Measurements from ENCODE around the gene ZNF764.
A peak's percentile ranks its signal among the peaks of the same experiment; 100 is the strongest.
"Not testable (repeated sequence)": the region's sequence is repeated elsewhere in the genome, so short reads cannot be mapped to it uniquely, and the experiment has no call there.

ZNF764 gene

GRCh38 chr16:30548416-30549253 lies 9.5 kb downstream of the ZNF764 start:
- DNase-seq (ENCODE audit: low spot score), result no peak

DNA sequence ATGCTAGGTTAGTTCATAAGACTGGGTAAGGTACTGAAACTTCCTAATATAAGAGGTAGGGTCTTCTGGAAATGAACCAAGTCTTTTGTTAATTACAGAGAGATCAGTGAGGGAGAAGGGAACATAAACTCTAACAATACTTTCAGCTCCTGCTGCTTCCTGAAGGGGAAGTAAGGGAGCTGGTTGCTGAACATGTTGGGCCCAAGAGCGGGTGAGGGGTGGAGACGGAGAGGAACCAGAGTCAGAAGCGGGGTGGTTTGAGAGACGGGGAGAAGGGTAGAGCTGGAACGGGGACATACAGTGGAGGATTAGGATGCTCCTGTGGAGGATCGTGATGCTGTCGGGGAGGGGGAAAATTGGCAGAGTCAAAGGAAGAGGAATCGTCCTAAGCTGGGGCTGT lies 12.1 kb downstream of the ZNF764 start:
- DNase-seq (ENCODE audit: low spot score), result no peak

- no peak for DNase-seq (ENCODE audit: low spot score)
Measured at GRCh38 chr16:30543067-30543466, 15.1 kb downstream of the ZNF764 start.

- DNase-seq (ENCODE audit: low spot score), result peak; percentile 84
Measured at GRCh38 chr16:30541502-30542329, 16.5 kb downstream of the ZNF764 start.

DNA sequence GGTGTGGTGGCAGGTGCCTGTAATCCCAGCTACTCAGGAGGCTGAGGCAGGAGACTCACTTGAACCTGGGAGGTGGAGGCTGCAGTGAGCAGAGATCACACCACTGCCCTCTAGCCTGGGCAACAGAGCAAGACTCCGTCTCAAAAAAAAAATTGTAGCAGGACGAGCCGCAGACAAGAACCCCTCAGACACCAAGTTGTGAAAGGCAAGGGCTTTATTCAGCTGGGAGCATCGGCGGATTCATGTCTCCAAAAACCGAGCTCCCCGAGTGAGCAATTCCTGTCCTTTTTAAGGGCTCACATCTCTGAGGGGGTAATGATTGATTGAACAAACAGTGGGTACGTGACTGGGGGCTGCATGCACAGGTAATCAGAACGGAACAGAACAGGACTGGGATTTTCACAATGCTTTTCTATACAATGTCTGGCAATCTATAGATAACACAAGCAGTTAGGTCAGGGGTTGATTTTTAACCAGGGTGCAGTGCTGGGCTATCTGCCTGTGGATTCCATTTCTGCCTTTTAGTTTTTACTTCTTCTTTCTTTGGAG lies 17.2 kb downstream of the ZNF764 start:
- DNase-seq (ENCODE audit: low spot score), result not testable (repeated sequence)

DNA sequence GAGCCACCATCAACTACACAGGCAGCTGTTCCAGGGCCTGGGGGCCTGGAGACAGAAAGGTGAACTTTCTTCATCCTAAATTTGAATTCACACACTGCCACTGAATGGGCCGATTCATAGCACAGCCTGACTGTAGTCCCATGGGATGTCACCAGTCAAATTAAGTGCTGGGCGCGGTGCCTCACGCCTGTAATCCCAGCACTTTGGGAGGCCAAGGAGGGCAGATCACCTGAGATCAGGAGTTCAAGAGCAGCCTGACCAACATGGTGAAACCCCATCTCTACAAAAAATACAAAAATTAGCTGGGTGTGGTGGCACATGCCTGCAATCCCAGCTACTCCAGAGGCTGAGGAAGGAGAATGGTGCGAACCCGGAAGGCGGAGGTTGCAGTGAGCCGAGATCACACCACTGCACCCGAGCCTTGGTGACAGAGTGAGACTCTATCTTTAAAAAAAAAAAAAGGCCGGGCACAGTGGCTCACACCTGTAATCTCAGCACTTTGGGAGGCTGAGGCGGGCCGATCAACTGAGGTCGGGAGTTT lies 18.1 kb downstream of the ZNF764 start:
- DNase-seq (ENCODE audit: low spot score), result not testable (repeated sequence)

DNA sequence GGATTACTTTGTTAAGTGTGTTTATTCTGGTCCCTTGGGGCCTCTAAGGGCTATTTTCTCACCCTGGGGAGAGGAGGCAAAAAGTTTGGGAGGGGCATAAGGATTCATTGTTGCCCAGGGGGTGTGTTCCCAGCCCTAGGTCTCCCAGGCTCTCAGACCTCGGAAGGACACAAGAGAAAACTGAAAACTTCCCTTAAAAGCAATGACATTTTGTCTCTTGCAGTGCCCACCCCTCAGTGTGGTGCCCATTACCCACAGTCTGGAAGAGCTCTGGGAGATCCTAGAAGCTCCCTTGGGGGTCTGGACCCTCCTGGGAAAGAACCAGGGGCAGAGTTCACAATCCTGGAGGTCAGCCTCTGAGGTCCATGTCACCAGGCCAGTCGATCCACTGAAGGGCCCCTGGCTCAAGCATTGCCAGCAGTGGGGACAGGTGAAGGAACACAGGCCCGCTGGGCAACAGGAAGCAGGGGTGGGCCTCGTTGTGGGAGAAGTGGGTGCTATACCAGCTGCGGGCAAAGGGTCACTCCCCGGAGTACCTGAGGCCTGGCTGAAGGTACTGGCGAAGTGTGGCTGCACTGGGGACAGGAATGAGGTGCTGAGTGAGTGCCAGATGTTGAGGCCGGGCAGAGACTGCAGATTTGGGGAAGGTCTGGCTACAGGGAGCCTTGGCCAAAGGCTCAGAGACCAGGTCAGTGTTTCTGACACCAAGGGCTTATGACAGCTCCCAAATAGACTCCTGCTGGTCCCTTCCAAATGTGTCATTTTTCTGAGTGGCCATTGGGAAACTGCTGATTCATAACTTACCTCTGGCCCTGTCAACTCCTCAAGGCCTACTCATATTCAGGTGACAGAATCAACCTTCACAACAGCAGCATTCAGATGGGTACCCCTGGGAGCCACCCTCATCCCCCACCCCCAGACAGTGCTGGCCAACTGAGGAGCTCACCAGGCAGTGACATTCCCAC lies 18.9 kb downstream of the ZNF764 start:
- DNase-seq (ENCODE audit: low spot score), result no peak

GRCh38 chr16:30536391-30537024 lies 21.7 kb downstream of the ZNF764 start:
- DNase-seq (ENCODE audit: low spot score), result not testable (repeated sequence)

GRCh38 chr16:30535777-30536190 lies 22.4 kb downstream of the ZNF764 start:
- DNase-seq (ENCODE audit: low spot score), result peak; percentile 75

- no peak for DNase-seq (ENCODE audit: low spot score)
Measured at GRCh38 chr16:30535106-30535776, 22.9 kb downstream of the ZNF764 start.

DNA sequence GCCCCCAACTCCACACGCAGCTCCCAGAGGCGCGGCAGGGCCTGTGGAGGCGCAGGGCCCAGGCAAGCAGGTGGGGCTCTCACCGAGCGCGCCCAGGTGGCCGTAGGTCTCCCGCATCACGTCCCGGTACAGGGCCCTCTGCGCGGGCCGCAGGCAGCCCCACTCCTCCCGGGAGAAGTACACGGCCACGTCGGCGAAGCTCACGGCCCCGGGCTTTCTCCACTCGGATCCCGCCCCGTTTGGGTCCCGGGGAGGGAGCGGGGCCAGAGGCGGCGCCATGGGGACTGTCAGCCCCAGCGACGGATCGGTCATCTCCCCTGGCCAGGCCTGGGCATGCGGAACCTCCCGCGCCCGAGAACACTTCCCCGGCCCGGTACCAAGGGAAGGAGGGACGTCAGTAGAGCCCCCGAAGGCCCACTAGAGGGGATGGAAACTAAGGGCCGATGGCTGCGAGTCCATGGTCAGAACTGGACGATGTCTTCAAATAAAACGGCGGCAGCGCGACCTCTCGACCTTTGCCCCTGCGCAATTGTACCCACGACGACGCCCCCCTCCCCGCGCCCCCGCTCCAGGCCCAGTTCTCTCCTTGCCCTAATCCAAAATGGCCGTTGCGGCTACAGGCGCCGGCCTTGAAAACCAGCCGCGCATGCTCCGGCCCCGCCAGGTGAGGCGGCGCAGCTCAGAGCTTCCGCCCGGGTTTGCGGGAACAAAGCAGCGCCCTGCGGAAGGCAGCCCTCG lies 23.6 kb downstream of the ZNF764 start, which contains the start of gene ZNF747:
Gene ZNF747, minus strand, starts transcription at position 491 of the 738 bp plus-strand sequence. Its CDS starts 179 bp downstream, at position 312.
- peak; percentile 82 for DNase-seq (ENCODE audit: low spot score)

DNA sequence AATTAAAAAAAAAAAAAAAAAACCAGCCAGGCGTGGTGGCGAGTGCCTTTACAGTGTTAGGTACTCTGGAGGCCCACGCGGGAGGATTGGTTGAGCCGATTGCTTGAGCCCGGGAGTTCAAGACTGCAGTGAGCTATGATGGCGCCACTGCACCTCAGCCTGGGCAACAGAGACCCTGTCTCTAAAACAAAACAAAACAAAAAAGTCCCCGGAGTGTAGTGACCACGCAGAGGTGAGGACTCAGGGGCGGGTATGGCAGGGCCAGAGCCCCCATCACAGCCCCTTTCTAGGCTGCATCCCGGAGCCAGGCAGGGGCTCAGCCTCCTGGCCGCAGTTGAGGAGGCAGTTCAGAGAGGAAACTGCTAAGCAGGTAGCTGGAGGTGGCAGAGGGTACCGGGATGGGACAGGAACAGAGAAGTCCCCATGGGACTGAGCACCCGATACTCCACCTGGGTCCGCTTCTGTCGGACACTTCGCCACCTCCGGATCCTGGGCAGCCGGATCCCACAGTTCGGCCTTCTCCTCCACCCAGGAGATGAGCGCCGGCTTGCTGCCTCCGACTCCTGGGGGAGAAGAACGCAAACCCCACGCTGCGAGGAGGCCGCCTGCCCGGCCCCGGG lies 24.3 kb downstream of the ZNF764 start:
- DNase-seq (ENCODE audit: low spot score), result peak; percentile 31

DNA sequence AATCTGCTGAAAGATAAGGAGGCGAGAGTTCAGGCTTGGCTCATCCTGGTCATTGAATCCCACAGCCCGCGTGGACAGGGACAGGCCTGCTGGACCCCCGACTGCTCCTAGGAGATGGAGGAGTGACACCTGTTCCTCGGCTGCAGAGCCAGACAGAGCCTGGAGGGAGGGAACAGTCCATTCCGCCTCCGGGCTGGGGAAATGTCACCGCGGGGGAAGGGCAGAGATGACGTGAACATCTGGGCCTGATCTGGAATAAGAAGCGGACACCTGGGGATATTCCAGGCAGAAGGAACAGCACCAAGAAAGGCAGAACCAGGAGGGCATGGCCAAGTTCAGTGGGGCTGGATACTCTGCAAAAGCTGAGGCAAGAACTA lies 25.0 kb downstream of the ZNF764 start:
- DNase-seq (ENCODE audit: low spot score), result no peak

DNA sequence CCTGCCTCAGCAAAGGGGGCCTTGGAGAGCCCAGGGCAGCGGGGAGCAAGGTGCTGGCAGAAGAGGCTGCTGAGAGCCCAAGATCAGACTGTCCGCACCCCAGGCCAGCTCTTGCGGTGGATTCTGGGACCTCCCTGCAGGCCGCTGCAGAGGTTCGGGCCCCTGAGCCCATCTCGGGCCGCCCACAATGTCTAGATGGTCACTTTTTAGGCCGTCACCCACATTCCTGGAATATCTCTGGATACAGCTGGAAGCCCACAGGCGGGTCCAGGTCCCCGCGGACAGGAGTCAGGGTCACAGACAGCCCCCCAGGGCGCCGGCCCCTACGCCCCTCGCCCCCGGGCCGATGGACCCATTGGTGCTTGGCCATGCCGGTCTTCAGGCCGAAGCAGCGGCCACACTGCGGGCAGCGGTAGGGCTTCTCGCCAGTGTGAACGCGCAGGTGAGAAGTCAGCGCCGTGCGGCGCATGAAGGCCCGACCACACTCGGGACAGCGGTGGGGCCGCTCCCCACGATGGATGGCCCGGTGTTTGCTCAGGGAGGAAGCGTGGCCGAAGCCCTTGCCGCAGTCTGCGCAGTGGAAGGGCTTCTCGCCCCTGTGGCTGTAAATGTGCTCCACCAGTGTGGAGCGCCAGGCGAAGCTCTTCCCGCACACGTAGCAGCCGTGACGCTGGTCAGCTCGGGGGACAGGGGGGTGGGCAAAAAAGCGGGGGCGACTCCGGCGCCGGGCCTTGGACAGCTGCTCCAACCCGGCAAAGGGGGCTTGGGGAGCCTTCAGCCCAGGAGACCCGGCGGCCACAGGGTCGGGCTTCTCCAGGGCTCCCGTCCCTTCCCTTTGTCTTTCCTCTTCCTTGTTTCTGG lies 25.7 kb downstream of the ZNF764 start:
- no peak for DNase-seq (ENCODE audit: low spot score)

GRCh38 chr16:30530163-30531037 lies 27.8 kb downstream of the ZNF764 start:
- DNase-seq (ENCODE audit: low spot score), result no peak

GRCh38 chr16:30528799-30529457 lies 29.2 kb downstream of the ZNF764 start:
- DNase-seq (ENCODE audit: low spot score), result no peak

All from hepatic stellate cell (primary cell).